ENCODE results near the gene MEA1. TPM values are rescaled to one million over a fixed set of nuclear protein-coding genes. Genes with fewer than 3 reads are reported as not detected.

The MEA1 gene
- total RNA-seq, 1 donor from 2014 or later, result 53.2 TPM

GRCh38 chr6:42978487-42978838 is 35.3 kb downstream of the MEA1 start:
- no peak for DNase-seq (ENCODE audit: extremely low read depth, low read depth, low spot score)

- no peak for DNase-seq (ENCODE audit: extremely low read depth, low read depth, low spot score)
Measured at GRCh38 chr6:42974919-42975505, 38.7 kb downstream of the MEA1 start.

GRCh38 chr6:42973926-42974325 is 39.8 kb downstream of the MEA1 start:
- DNase-seq (ENCODE audit: extremely low read depth, low read depth, low spot score), result no peak

GRCh38 chr6:42971746-42972327 is 41.9 kb downstream of the MEA1 start:
- no peak for DNase-seq (ENCODE audit: extremely low read depth, low read depth, low spot score)

GRCh38 chr6:42970871-42971612 is 42.7 kb downstream of the MEA1 start:
- DNase-seq (ENCODE audit: extremely low read depth, low read depth, low spot score), result no peak

- no peak for DNase-seq (ENCODE audit: extremely low read depth, low read depth, low spot score)
Measured at GRCh38 chr6:42969934-42970333, 43.8 kb downstream of the MEA1 start.

GRCh38 chr6:42969431-42969830 is 44.3 kb downstream of the MEA1 start:
- DNase-seq (ENCODE audit: extremely low read depth, low read depth, low spot score), result no peak

GRCh38 chr6:42968783-42969182 is 45.0 kb downstream of the MEA1 start:
- DNase-seq (ENCODE audit: extremely low read depth, low read depth, low spot score), result no peak

- DNase-seq (ENCODE audit: extremely low read depth, low read depth, low spot score), result no peak
Measured at GRCh38 chr6:42968126-42968701, 45.5 kb downstream of the MEA1 start.

- no peak for DNase-seq (ENCODE audit: extremely low read depth, low read depth, low spot score)
Measured at GRCh38 chr6:42967228-42967627, 46.5 kb downstream of the MEA1 start.

GRCh38 chr6:42966571-42966970 is 47.2 kb downstream of the MEA1 start:
- DNase-seq (ENCODE audit: extremely low read depth, low read depth, low spot score), result no peak

- no peak for DNase-seq (ENCODE audit: extremely low read depth, low read depth, low spot score)
Measured at GRCh38 chr6:42963855-42964605, 49.7 kb downstream of the MEA1 start.

GRCh38 chr6:42963179-42963854 is 50.4 kb downstream of the MEA1 start:
- DNase-seq (ENCODE audit: extremely low read depth, low read depth, low spot score), result no peak

GRCh38 chr6:42962502-42963178 is 51.1 kb downstream of the MEA1 start:
- DNase-seq (ENCODE audit: extremely low read depth, low read depth, low spot score), result no peak

- DNase-seq (ENCODE audit: extremely low read depth, low read depth, low spot score), result no peak
Measured at GRCh38 chr6:42962096-42962495, 51.6 kb downstream of the MEA1 start.

Other genes starting within 250 kb of the MEA1 start
- 5.5 and 6.2 TPM in 2 replicates for gene BICRAL, start 231.9 kb downstream of the MEA1 start, total RNA-seq
- gene RPL7L1, start 134.3 kb downstream of the MEA1 start, total RNA-seq, result 93.3 and 108 TPM in 2 replicates
- not detected in 2 replicates for gene PTCRA, start 97.9 kb downstream of the MEA1 start, total RNA-seq
- 52.2 and 58.1 TPM in 2 replicates for gene CNPY3, start 84.5 kb downstream of the MEA1 start, total RNA-seq
- not detected in 2 replicates for gene GNMT, start 53.2 kb downstream of the MEA1 start, total RNA-seq
- 22.3 and 22.5 TPM in 2 replicates for gene PEX6, start 34.8 kb downstream of the MEA1 start, total RNA-seq
- 56.4 and 60.8 TPM in 2 replicates for gene PPP2R5D, start 29.4 kb downstream of the MEA1 start, total RNA-seq
- gene KLHDC3, start 303 bp upstream of the MEA1 start, total RNA-seq, result 88.4 and 88.6 TPM in 2 replicates
- 83.9 and 99.2 TPM in 2 replicates for gene RRP36, start 7.7 kb upstream of the MEA1 start, total RNA-seq
- 26.6 and 31.9 TPM in 2 replicates for gene CUL7, start 39.9 kb upstream of the MEA1 start, total RNA-seq
- gene MRPL2, start 45.5 kb upstream of the MEA1 start, total RNA-seq, result 18.2 and 29.3 TPM in 2 replicates
- gene KLC4, start 45.7 kb upstream of the MEA1 start, total RNA-seq, result 18.0 and 22.2 TPM in 2 replicates
- gene PTK7, start 62.4 kb upstream of the MEA1 start, total RNA-seq, result 53.8 and 73.6 TPM in 2 replicates
- gene SRF, start 157.3 kb upstream of the MEA1 start, total RNA-seq, result 30.1 and 31.4 TPM in 2 replicates
- gene CUL9, start 168.2 kb upstream of the MEA1 start, total RNA-seq, result 42.1 and 49.7 TPM in 2 replicates
- gene DNPH1, start 215.5 kb upstream of the MEA1 start, total RNA-seq, result 87.5 and 133 TPM in 2 replicates
- gene TTBK1, start 229.5 kb upstream of the MEA1 start, total RNA-seq, result 0.06 TPM in 1 of 2 replicates, not detected in the other

All from glomerular endothelial cell (primary cell).